Left renal pelvis (tissue), 4 donors: ENCODE data around the gene TRIM38. TPM values are rescaled to one million over a fixed set of nuclear protein-coding genes. Genes with fewer than 3 reads are reported as not detected.
"Not testable (repeated sequence)": the region's sequence is repeated elsewhere in the genome, so short reads cannot be mapped to it uniquely, and the experiment has no call there.

Experiments used
- DNase-seq, 4 donors: peaks; one replicate each; pipeline ENCODE4 v3.0.0-alpha.2; 2013; ENCODE audit warnings: low read depth in 4 of 4, low spot score in 3 of 4
- polyA plus RNA-seq, 4 donors: library from polyadenylated mRNA; unstranded; fragments of 120-200 nt; gene quantifications; one replicate each; pipeline ENCODE4 v1.2.1, GENCODE V29; 2013; ENCODE audit not compliant: insufficient read length in 4 of 4

The TRIM38 gene, protein sequence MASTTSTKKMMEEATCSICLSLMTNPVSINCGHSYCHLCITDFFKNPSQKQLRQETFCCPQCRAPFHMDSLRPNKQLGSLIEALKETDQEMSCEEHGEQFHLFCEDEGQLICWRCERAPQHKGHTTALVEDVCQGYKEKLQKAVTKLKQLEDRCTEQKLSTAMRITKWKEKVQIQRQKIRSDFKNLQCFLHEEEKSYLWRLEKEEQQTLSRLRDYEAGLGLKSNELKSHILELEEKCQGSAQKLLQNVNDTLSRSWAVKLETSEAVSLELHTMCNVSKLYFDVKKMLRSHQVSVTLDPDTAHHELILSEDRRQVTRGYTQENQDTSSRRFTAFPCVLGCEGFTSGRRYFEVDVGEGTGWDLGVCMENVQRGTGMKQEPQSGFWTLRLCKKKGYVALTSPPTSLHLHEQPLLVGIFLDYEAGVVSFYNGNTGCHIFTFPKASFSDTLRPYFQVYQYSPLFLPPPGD
- polyA plus RNA-seq: 10 to 100 TPM in 3 of 4 donors, 1 to 10 TPM in 1; 7.6 to 11.8 (median 10.4) TPM

- DNase-seq: peak; percentile 68 to 81 (median 78)
These were observed at the start of gene TRIM38 for GRCh38 chr6:25962149-25963127. TRIM38 (plus strand) TSS chr6:25962802; CDS start chr6:25966523, 3,721 bp downstream.

GRCh38 chr6:25913741-25914140, 48.9 kb upstream of the TRIM38 start:
- DNase-seq: no peak

DNA sequence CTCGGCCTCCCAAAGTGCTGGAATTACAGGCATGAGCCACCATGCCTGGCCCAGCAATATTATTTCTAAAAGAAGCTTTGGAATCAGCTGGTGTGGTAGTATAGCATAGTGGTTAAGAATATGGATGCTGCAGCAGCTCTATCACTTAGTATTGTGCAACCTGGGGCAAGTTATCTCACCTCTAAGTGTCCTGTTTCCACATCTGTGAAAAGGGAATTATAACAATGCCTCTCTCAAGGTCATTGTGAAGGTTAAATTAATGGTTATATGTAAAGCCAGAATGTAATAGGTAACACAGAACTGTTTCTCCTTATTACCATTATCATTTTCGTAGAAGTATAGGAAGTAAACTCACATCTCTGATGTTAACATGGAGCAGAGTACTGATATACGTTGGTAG, 46.3 kb upstream of the TRIM38 start:
- DNase-seq: no peak

GRCh38 chr6:25916789-25917490, 45.7 kb upstream of the TRIM38 start:
- DNase-seq: no peak

DNA sequence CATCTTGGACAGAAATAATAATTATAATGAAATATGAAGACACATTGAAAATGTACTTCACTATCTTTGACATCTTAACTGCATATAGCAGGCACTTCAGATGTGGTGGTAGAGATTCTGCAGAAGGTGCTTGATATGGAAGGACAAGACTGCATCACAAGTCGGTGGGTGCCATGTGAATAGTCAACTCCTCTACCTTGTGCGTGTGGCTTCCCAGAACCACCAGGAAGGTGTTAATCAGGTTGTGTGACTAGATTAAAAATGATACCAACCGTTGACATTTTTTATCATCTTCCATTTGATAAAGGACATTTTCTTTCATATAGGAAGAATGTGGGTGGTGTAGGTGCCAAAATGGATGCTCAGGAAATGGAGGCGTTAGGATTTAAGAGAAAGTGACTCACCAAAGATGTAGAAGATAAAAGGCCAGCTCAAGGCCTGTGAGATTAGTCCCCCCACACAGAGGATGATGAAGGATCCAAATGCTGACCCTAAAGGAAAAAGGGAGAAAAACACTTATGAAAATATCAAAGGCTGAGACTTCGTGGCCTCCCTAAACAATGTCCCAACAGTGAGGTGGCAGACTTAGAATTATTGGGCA, 44.4 kb upstream of the TRIM38 start:
- DNase-seq: no peak

DNA sequence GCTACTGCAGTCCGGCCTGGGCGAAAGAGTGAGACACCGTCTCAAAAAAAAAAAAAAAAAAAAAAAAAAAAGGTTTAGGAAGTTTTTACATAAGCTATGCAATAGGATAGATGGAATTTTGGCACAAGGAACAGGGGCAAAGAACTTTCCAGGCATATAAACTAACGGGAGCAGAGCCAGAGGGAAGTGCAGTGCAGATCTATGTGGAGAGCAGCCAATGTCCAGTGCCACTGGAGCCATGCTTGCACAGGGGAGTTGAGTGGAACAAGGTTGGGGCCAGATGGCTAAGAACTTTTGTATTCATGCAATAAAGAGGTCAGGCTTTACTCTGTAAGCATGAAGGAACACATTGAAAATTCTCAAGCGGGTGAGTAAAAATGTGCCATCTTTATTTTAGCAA, 42.9 kb upstream of the TRIM38 start:
- DNase-seq: no peak

DNA sequence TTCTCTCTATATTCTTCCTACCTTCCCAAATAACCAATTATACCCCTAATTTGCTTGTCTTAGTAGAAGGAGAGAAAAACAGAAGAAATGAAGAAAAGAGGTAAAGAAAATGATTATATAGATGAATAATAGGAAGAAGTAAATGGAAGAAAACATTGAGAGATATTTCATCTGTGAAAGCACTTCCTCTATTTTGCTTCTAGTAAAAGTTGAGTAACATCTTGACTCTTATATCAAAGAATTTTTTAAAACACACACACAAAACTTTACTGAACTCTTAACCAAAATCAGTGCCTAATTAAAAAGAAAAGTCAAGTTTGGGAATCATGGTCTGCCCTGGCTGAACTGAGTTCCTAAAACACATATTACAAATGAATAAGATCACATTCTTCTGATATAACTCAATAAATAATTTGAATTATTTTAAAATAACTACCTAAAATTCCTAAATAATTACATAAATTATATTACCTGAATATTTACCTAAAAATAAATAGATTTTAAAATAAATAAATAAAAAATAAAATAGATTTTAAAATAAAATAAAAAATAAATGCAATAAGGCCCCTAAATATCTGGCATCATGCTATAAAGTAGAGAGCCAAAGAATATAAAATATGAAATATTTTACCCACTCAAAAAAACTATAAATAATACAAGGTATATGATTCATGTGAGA, 40.9 kb upstream of the TRIM38 start:
- DNase-seq: no peak

DNA sequence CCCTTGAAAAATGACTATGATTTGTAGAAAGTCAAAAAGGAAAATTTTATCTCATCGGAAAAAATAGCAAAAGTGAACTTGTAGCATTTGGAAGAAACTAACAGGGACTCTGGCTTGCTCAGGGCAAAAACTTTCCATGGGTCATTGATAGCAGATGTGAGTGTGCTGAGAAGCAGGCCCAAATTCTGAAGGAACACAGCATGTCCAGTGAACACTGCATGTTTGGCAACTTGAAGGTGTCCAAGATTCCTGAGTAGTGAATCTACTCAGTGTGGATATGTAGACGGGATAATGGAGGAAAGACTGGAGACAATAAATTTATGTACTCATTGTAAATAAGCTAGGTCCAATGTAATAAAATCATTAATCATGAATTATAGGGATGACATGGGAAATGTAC, 40.3 kb upstream of the TRIM38 start:
- DNase-seq: no peak

DNA sequence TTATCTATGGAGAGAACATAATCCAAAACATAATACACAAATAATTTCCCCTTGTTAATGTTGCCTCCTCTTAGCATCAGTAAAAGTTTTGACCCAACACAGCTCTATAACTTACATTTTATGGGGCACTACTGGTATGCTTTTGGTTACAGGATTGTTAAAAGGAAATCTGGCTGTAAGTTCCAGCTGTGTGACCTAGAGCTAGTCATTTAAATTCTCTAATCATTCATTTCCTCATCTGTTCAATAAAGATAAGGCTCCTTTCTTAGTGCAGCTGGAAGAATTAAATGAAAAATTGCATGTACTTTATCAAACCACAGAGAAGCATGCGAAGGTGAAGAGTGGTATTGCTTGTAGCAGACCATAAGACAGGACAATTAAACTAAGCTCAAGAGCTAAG, 36.7 kb upstream of the TRIM38 start:
- DNase-seq: no peak

DNA sequence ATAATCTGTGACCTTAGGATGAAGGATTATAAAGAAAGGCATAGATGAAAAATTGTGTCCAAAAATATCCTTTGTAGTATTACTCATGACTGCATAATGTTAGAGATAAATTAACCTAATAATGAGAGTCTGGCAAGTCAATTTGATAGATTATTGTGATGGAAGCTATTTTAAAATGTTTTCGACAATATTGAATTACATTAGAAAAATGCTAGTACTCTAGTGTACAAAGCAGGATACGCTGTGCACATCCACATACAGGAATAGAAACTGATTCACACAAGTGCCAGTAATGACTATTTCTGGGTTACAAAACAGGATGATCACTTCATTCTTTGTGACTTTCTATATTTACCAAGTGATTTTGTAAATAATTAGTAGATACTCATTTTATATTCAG, 35.4 kb upstream of the TRIM38 start:
- no peak for DNase-seq

GRCh38 chr6:25927756-25928216, 34.8 kb upstream of the TRIM38 start:
- no peak for DNase-seq

- DNase-seq: no peak
These were observed 33.9 kb upstream of the TRIM38 start for GRCh38 chr6:25928562-25929324.

DNA sequence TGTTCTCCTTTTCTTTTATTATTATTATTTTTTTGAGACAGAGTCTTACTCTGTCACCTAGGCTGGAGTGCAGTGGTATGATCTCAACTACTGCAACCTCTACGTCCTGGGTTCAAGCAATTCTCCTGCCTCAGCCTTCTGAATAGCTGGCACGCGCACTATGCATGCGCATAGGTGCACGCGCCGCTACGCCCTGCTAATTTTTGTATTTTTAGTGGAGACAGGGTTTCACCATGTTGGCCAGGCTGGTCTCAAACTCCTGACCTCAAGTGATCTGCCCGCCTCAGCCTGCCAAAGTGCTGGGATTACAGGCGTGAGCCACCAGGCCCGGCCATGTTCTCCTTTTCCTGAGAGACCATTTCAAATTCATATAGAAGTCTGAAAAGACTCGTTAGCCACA, 32.8 kb upstream of the TRIM38 start:
- not testable (repeated sequence) for DNase-seq

- DNase-seq: no peak
These were observed 31.8 kb upstream of the TRIM38 start, which contains the start of gene SLC17A2 for GRCh38 chr6:25930532-25931410. SLC17A2 (minus strand) TSS chr6:25930691; CDS start chr6:25925796, 4,895 bp downstream.

GRCh38 chr6:25931411-25931709, 31.2 kb upstream of the TRIM38 start:
- no peak for DNase-seq

GRCh38 chr6:25934156-25934555, 28.4 kb upstream of the TRIM38 start:
- DNase-seq: no peak

- DNase-seq: no peak
These were observed 27.8 kb upstream of the TRIM38 start for GRCh38 chr6:25934735-25935313.

DNA sequence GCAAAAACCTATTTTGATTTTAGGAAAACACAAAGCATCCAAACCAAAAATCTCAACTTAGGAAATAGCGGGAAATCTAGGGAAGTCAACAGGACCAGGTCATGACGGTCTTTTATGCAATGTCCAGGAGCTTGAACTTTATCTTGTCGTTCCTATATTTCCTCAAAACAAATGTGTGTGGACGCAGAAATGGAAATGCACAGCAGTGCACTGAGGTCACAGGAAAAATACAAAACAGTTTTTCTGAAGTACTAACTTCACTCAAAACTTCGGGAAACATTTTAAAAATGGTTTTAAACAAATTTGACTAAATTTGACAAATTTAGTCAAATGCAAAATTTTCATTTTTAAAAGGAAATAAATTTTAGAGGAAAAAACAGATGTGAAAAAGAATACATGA, 26.6 kb upstream of the TRIM38 start:
- DNase-seq: no peak
